Measurements from ENCODE around the gene CPN1.
"Not testable (repeated sequence)": the region's sequence is repeated elsewhere in the genome, so short reads cannot be mapped to it uniquely, and the experiment has no call there.

CPN1 gene

DNA sequence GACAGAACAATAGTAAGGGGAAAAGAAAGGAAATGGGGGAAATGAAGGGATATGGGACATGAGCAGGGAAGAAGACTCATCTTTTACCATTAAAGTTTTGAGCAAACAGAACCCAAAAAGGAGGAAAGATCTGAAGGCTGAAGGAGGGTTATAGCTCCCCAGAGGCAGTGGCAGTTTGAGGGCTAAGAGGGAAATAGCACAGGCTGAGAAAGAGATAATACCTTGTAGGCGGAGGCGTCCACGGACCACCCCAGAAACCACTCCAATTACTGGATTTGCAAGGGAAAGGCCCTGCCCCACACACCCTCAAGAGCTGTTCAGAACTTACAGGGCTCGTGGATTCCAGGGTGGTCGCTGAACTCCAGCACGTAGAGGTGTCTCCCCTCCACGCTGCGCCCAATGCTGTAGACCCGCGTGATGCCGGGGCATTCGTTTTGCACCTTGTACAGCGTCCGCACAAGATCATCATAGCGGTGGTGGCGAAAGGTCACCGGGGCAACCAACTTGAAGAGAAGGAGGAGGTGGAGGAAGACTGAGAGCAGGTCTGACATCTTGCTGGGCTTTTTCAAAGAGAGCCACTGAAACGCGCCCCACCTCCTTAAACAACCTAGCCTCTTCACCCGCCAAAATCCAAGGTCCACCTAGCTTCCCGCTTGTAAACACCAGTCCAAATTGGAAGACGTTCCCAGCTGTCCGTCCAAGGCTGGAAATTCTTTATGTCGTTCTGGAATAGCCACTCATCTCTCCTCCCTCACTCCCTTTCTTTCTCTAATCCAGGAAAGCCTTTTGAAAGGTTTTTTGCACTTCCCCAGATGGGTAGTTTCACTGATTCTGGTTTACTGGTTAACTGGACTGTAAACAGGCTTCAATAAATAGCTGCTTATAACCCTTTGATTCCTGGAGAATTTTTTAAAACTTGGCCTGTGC is at the start of gene CPN1:
TSS of gene CPN1 (minus strand) at position 795 of the 927 bp plus-strand sequence. CDS start at position 551, 244 bp downstream.
- H3K4me3 ChIP-seq (ENCODE audit: low read length): no peak within 1 kb of the TSS
- no peak for TF ChIP-seq ZNF274 (IDR thresholded peaks at IDR 0.05; ENCODE audit: low read depth, low read length)

DNA sequence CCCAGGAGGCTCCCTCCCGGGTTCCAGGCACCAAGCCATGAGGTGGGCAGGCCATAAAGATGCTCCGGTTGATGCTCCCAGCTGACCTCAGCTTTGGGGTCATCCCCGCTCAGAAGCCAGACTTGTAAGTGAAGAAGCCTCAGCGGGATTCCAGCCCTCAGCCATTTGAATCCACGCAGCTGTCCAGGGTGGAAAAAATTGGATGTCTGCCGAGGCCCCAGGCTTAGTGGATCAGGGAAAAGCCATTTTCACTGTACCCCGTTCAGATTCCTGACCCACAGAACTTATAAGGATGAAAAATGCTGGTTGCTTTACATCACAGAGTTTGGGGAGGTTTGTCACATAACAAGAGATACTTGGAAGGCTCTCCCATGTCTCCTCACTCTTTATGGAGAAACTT is 49.2 kb upstream of the CPN1 start:
- no peak for TF ChIP-seq ZNF274 (IDR thresholded peaks at IDR 0.05; ENCODE audit: low read depth, low read length)
- no peak overlapping the region for H3K4me3 ChIP-seq (ENCODE audit: low read length)

DNA sequence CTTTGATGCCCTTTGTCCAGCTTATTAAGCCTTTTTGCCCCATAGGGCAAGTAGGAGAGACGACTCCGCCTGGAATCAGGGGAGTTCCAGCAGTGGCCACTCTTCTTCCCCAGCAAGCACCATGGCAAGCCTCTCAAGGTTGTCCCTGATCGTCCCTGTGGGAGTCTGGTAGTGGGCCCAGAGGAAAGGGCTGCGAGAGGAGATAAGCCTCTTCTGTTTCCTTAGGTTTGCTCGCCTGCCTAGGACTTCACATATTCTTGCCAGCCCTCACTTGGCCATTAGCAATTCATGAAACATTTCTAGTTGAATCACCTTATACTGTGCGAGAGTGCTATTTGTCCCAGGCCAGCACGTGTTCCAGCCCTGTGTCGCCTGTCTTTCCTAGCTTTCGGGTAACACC is 47.8 kb upstream of the CPN1 start:
- H3K4me3 ChIP-seq (ENCODE audit: low read length): no peak overlapping the region
- TF ChIP-seq ZNF274 (IDR thresholded peaks at IDR 0.05; ENCODE audit: low read depth, low read length): no peak

DNA sequence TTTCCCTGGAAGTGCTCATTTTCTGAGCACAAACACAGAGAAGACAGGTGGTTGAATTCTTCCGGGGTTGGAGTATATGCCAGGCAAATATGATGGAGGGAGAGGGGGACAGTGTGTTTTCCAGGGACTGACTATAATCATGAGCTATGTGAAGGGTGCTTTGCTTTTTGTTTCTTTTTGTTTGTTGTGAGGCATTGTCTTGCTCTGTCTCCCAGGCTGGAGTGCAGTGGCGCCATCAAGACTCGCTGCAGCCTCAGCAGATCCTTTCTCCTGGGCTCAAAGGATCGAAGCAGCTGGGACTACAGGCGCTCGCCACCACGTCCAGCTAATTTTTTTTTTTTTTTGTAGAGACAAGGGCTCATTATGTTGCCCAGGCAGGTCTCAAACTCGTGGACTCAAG is 47.3 kb upstream of the CPN1 start:
- no peak overlapping the region for H3K4me3 ChIP-seq (ENCODE audit: low read length)
- TF ChIP-seq ZNF274 (IDR thresholded peaks at IDR 0.05; ENCODE audit: low read depth, low read length): no peak

DNA sequence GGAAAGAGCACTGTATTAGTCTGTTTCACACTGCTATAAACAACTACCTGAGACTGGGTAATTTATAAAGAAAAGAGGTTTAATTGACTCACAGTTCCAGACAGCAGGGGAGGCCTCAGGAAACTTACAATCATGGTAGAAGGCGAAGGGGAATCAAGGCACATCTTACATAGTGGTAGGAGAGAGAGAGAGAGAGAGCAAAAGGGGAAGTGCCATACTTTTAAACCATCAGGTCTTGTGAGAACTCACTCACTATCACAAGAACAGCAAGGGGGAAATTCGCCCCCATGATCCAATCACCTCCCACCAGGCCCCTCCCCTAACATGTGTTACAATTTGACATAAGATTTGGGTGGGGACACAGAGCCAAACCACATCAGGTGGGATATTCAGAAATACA is 43.7 kb upstream of the CPN1 start:
- H3K4me3 ChIP-seq (ENCODE audit: low read length): not testable (repeated sequence)

DNA sequence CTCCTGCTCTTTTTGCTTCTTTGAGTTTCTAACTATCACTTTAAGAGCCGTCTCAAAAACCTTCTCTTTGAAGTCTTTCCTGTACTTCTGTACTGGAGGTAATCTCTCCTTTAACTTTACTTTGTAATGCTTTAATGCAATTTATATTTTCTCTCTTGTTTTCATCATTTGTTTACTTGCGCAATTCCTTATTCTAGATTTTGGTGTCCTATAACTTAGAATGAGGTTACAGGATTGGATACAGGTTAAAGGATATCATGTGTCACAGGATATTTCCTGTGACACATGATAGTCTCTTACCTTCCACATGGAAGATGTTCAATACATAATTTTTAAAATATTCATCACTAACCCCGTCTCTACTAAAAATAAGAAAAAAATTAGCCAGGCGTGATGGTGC is 42.4 kb upstream of the CPN1 start:
- TF ChIP-seq ZNF274 (IDR thresholded peaks at IDR 0.05; ENCODE audit: low read depth, low read length): no peak
- H3K4me3 ChIP-seq (ENCODE audit: low read length): no peak overlapping the region

DNA sequence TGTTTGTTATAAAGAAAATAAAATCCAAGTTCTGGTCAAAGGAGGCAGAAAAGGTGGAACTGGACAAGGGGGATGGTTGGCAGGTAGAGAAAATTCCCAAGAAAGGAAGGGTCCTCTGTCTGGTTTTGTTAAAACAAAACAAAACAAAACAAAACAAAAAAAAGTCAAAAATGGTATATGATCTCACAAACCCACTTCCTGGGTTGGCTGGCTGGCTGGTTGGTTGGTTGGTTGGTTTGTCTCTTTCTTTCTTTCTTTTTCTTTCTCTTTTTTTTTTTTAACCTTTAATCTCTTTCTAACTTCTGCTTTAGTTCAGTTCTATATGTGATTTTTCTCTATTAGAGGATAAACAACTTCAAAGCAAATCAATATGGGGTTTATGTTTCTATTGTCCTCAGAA is 41.1 kb upstream of the CPN1 start:
- no peak overlapping the region for H3K4me3 ChIP-seq (ENCODE audit: low read length)
- TF ChIP-seq ZNF274 (IDR thresholded peaks at IDR 0.05; ENCODE audit: low read depth, low read length): no peak

DNA sequence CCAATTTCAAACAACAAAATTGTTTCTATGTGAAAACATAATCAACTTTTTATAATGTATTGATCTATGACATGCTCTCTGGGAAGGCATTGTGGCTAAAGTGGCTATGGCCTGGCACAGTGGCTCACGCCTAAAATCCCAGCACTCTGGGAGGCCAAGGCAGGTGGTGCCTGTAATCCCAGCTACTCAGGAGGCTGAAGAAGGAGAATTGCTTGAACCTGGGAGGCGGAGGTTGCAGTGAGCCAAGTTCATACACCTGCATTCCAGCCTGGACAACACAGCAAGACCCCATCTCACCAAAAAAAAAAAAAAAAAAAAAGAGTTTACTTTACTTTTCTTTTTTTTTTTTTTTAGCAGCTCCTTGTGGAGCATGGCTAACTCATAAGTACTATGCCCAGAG is 38.9 kb upstream of the CPN1 start:
- no peak for TF ChIP-seq ZNF274 (IDR thresholded peaks at IDR 0.05; ENCODE audit: low read depth, low read length)
- H3K4me3 ChIP-seq (ENCODE audit: low read length): no peak overlapping the region

DNA sequence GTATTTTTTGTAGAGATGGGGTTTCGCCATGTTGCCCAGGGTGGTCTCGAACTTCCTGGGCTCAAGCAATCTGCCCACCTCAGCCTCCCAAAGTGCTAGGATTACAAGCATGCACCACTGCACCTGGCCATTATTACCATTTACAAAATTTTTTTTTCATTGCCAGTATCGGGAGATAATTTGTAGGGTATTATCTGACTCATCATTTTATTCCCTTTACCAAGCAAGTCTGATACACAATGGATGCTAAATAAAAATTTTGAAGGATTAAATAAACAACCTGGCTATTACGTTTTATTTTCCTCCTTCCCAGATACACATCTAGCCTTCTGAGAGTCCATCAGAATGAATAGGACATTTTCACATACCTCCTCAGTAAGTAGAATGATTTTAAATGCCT is 38.1 kb upstream of the CPN1 start:
- no peak overlapping the region for H3K4me3 ChIP-seq (ENCODE audit: low read length)
- TF ChIP-seq ZNF274 (IDR thresholded peaks at IDR 0.05; ENCODE audit: low read depth, low read length): no peak

DNA sequence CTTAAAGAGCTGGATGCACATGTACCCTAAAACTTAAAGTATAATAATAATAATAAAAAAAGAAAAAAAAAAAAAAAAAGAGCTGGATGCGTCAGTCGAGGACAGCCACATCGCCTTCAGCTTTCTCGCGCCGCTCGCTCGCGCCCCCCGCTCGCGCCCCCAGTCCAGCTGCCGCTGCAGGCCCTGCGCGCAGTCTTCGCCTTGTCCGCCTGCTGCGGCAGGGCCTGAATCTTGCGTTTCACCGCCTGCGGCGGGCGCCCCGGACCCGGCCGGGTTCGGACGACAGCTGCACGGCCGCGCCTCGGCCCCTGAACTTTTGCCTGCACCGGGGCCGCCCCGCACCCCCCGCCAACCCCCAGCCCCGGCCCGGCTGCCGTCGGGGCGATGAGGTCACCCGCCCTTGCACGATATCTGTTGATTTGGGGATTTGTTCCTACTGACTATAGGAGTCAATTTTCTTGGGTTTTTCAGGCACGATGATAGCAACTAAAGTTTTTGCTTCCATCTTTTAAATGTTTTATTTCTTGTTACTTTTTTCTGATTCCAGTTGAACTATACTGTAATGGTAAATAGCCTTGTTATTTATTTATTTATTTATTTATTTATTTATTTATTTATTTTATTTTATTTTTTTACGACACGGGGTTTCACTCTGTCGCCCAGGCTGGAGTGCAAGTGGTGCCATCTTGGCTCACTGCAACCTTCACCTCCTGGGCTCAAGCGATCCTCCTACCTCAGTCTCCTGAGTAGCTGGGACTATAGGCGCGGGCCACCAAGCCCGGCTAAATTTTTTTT is 33.5 kb upstream of the CPN1 start:
- TF ChIP-seq ZNF274 (IDR thresholded peaks at IDR 0.05; ENCODE audit: low read depth, low read length): no peak

DNA sequence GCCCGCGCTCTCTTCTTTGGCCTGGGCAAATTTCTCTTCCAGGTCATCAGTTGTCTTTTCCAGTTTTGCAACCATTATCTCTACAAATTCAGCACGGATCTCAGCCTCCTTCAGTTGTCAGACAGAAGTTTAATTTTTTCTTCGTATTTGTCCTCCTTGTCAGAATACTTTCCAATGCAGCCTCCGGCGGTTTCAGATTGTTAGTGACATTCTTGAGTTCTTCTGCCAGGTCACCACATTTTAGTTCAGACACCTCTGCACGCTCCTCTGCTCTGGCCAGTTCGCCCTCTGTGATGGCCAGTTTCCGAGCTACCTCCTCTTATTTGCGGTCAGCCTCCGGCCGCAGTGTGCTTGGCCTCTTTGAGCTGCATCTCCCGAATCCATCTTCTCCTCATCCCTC is 32.8 kb upstream of the CPN1 start:
- no peak for TF ChIP-seq ZNF274 (IDR thresholded peaks at IDR 0.05; ENCODE audit: low read depth, low read length)
- no peak overlapping the region for H3K4me3 ChIP-seq (ENCODE audit: low read length)

More for the DNA sequence above, 33.5 kb upstream of the CPN1 start:
- no peak overlapping the region for H3K4me3 ChIP-seq (ENCODE audit: low read length)

DNA sequence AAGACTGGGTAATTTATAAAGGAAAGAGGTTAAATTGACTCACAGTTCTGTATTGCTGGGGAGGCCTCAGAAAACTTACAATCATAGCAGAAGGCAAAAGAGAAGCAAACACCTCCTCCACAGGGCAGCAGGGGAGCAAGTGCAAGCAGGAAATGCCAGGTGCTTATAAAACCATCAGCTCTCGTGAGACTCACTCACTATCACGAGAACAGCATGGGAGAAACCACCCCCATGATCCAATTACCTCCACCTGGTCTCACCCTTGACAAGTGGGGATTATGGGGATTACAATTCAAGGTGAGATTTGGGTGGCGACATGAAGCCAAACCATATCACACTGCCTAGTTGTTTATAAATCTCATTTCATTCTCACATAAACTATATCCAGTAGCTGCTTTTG is 28.0 kb upstream of the CPN1 start:
- no peak for TF ChIP-seq ZNF274 (IDR thresholded peaks at IDR 0.05; ENCODE audit: low read depth, low read length)
- H3K4me3 ChIP-seq (ENCODE audit: low read length): no peak overlapping the region

DNA sequence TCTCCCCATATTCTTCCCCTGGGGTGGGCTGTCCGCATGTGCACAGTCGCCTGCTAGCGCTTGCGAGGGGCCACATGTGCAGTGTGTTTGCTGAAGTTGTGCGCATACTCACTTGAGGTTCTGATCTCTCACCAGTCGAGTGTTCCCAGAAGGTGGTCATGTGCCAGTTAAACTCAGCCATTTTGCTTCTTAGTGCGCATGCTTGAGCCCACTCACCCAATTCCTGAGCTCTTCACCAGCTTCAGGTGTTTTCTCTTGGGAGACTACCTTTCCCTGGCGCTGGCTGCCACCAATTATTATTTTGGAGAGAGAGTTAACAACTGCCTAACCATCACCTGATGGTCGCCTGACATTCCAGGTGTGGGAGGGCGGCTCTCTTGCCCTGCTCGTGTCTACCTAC is 25.2 kb upstream of the CPN1 start:
- TF ChIP-seq ZNF274 (IDR thresholded peaks at IDR 0.05; ENCODE audit: low read depth, low read length): no peak
- no peak overlapping the region for H3K4me3 ChIP-seq (ENCODE audit: low read length)

DNA sequence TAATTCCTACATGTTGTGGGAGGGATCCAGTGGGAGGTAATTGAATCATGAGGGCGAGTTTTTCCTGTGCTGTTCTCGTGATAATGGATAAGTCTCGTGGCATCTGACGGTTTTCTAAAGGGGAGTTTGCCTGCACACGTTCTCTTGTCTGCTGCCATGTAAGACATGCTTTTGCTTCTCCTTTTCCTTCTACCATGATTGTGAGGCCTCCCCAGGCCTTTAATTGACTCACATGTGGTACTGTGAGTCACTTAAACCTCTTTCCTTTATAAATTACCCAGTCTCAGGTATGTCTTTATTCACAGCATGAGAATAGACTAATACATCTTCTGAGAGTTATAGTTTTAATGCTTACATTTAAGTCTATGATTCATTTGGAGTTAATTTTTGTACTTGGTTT is 22.6 kb upstream of the CPN1 start:
- no peak for TF ChIP-seq ZNF274 (IDR thresholded peaks at IDR 0.05; ENCODE audit: low read depth, low read length)
- no peak overlapping the region for H3K4me3 ChIP-seq (ENCODE audit: low read length)

DNA sequence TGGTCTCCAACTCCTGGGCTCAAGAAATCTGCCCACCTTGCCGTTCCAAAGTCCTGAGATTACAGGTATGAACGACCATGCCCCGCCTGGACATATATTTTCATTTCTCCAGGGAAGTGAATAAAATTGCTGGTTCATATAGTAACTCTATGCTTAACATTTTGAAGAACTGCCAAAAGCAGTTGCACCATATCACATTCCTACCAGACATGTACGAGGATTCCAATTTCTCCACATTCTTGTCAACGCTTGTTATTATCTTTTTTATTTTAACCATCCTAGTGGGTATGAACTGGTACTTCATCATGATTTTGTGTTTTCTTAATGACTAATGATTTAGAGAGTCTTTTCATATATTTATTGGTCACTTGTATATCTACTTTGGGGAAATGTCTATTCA is 21.9 kb upstream of the CPN1 start:
- TF ChIP-seq ZNF274 (IDR thresholded peaks at IDR 0.05; ENCODE audit: low read depth, low read length): no peak
- H3K4me3 ChIP-seq (ENCODE audit: low read length): no peak overlapping the region

Measured in GM08714 (cell line).